ENCODE results near the gene HP1BP3.

- no peak for TF ChIP-seq TAF1 (IDR thresholded peaks at IDR 0.05; ENCODE audit: low read depth)
- TF ChIP-seq POLR2AphosphoS5 (IDR thresholded peaks at IDR 0.05), result no peak
- no peak for TF ChIP-seq EZH2 (IDR thresholded peaks at IDR 0.05; ENCODE audit: borderline replicate concordance, insufficient read depth, low read length, poor library complexity, severe bottlenecking)
- TF ChIP-seq, protein P1, sequence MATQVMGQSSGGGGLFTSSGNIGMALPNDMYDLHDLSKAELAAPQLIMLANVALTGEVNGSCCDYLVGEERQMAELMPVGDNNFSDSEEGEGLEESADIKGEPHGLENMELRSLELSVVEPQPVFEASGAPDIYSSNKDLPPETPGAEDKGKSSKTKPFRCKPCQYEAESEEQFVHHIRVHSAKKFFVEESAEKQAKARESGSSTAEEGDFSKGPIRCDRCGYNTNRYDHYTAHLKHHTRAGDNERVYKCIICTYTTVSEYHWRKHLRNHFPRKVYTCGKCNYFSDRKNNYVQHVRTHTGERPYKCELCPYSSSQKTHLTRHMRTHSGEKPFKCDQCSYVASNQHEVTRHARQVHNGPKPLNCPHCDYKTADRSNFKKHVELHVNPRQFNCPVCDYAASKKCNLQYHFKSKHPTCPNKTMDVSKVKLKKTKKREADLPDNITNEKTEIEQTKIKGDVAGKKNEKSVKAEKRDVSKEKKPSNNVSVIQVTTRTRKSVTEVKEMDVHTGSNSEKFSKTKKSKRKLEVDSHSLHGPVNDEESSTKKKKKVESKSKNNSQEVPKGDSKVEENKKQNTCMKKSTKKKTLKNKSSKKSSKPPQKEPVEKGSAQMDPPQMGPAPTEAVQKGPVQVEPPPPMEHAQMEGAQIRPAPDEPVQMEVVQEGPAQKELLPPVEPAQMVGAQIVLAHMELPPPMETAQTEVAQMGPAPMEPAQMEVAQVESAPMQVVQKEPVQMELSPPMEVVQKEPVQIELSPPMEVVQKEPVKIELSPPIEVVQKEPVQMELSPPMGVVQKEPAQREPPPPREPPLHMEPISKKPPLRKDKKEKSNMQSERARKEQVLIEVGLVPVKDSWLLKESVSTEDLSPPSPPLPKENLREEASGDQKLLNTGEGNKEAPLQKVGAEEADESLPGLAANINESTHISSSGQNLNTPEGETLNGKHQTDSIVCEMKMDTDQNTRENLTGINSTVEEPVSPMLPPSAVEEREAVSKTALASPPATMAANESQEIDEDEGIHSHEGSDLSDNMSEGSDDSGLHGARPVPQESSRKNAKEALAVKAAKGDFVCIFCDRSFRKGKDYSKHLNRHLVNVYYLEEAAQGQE (IDR thresholded peaks at IDR 0.05; ENCODE audit: borderline replicate concordance), result no peak
These were observed 6.1 kb upstream of the HP1BP3 start for GRCh38 chr1:20793236-20793635.
